ENCODE data around the gene LRRC23.
"Not testable (repeated sequence)": the region's sequence is repeated elsewhere in the genome, so short reads cannot be mapped to it uniquely, and the experiment has no call there.

DNA sequence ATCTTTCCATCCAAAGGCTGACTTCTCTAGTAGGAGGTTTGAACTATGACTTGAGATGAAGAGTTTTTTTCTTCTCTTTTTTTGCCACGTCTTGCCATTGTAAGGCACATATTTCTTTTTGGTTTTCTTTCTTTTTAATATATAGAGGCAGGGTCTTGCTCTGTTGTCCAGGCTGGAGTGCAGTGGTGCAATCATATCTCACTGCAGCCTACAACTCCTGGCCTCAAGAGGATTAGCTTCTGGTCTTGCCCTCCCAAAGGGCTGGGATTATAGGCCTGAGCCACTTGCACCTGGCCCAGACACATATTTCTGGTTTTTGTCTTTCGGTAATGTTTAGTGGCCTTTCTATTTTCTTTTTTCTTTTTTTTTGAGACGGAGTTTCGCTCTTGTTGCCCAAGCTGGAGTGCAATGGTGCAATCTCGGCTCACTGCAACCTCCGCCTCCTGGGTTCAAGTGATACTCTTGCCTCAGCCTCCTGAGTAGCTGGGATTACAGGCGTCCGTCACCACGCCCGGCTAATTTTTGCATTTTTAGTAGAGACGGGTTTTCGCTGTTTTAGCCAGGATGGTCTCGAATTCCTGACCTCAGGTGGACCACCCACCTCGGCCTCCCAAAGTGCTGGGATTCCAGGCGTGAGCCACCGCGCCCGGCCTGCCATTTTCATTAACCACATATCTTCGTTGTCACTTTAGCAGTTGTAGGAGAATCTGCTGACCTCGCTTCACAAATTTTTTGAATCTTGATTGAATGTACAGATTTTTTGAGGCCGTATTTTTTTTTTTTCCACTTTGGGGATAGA lies 14.6 kb upstream of the LRRC23 start:
- TF ChIP-seq POLR2AphosphoS5, POLR2A (IDR thresholded peaks at IDR 0.05): not testable (repeated sequence)
